Measurements from ENCODE around the gene HIPK1. TPM values are rescaled to one million over a fixed set of nuclear protein-coding genes. Genes with fewer than 3 reads are reported as not detected.

Gene HIPK1
- 10 to 100 TPM; 47.4 to 59.1 TPM for total RNA-seq

- peak within 1 kb of the TSS; percentile 84 for H3K4me3 ChIP-seq
Measured at GRCh38 chr1:113928941-113929749, at the start of gene HIPK1. TSS of gene HIPK1 (plus strand) at chr1:113929324.

GRCh38 chr1:113879739-113880038, 49.4 kb upstream of the HIPK1 start:
- TF ChIP-seq CTCF (IDR thresholded peaks at IDR 0.05): no peak
- Histone ChIP-seq H3K27ac (no peak overlapping the region), H3K27me3 (replicated peaks; ENCODE audit: insufficient read depth) (no peaks in the 10 kb centered on the region), H3K4me1 (ENCODE audit: control insufficient read depth in 1 of 2, low read depth in 2 of 2) (no peaks in the 10 kb centered on the region), H3K4me3 (no peak overlapping the region), H3K9me3 (no peaks in the 10 kb centered on the region), H3K36me3 (no peaks in the 10 kb centered on the region)
- DNase-seq (ENCODE audit: low spot score): no peak
- no peak for ATAC-seq (ENCODE audit: insufficient number of reproducible peaks, low FRiP score, low read depth)

More at GRCh38 chr1:113928941-113929749, at the start of gene HIPK1:
- Histone ChIP-seq H3K9me3 (no peaks in the 10 kb centered on the region), H3K4me1 (ENCODE audit: control insufficient read depth in 1 of 2, low read depth in 2 of 2) (peaks cover 24 to 46% of the 10 kb centered on the region in 2 donors), H3K27ac (peak within 1 kb of the TSS; percentile 92 to 97), H3K27me3 (replicated peaks; ENCODE audit: insufficient read depth) (no peaks in the 10 kb centered on the region), H3K36me3 (no peaks in the 10 kb centered on the region)
- peak; percentile 72 for ATAC-seq (ENCODE audit: insufficient number of reproducible peaks, low FRiP score, low read depth)
- peak; percentile 83 for DNase-seq (ENCODE audit: low spot score)
- TF ChIP-seq CTCF (IDR thresholded peaks at IDR 0.05): no peak

- no peak overlapping the region for H3K4me3 ChIP-seq
- no peak for DNase-seq (ENCODE audit: low spot score)
- ATAC-seq (ENCODE audit: insufficient number of reproducible peaks, low FRiP score, low read depth): no peak
- H3K27me3 ChIP-seq (replicated peaks; ENCODE audit: insufficient read depth): no peaks in the 10 kb centered on the region
- H3K9me3 ChIP-seq: no peaks in the 10 kb centered on the region
- no peaks in the 10 kb centered on the region for H3K4me1 ChIP-seq (ENCODE audit: control insufficient read depth in 1 of 2, low read depth in 2 of 2)
- no peak for TF ChIP-seq CTCF (IDR thresholded peaks at IDR 0.05)
- H3K27ac ChIP-seq: no peak overlapping the region
- no peaks in the 10 kb centered on the region for H3K36me3 ChIP-seq
Measured at GRCh38 chr1:113881661-113882060, 47.5 kb upstream of the HIPK1 start.

- Histone ChIP-seq H3K27me3 (replicated peaks; ENCODE audit: insufficient read depth) (no peaks in the 10 kb centered on the region), H3K27ac (no peak overlapping the region), H3K9me3 (no peaks in the 10 kb centered on the region), H3K4me3 (no peak overlapping the region), H3K4me1 (ENCODE audit: control insufficient read depth in 1 of 2, low read depth in 2 of 2) (no peaks in the 10 kb centered on the region), H3K36me3 (no peaks in the 10 kb centered on the region)
- no peak for TF ChIP-seq CTCF (IDR thresholded peaks at IDR 0.05)
- no peak for DNase-seq (ENCODE audit: low spot score)
- no peak for ATAC-seq (ENCODE audit: insufficient number of reproducible peaks, low FRiP score, low read depth)
Measured at GRCh38 chr1:113886417-113887401, 42.4 kb upstream of the HIPK1 start.
